Activated naive CD8-positive, alpha-beta T cell treated with anti-CD3 and anti-CD28 coated beads, Interleukin-2, amount 50 U/mL, for 16 hours (primary cell): Measurements from ENCODE around the gene RAF1.
"Not testable (repeated sequence)": the region's sequence is repeated elsewhere in the genome, so short reads cannot be mapped to it uniquely, and the experiment has no call there.

ENCODE experiments used
- DNase-seq: peaks from one replicate; pipeline ENCODE4 v3.0.0-alpha.2; 2020; ENCODE audit warnings: low read depth, low spot score

RAF1 gene

GRCh38 chr3:12640853-12641252 lies 23.1 kb downstream of the RAF1 start:
- not testable (repeated sequence) for DNase-seq

DNA sequence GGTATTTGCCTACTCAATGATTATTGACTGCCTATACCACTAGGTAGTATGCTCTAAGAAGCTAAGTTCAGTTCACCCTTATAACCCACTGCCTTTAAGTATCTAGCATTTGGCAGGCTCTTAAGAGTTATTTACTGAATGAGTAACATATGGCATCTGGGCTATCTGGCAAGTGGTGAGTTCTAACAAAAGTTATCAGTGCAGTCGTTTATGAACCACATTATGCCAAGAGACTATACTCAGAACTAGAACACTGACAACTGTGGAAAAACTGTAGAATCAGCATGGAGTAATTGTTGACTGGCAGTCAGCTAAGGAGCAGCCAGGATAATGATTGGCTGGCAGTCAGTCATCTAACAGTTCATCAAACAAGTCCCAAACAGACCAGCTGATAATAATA lies 25.8 kb downstream of the RAF1 start:
- DNase-seq = no peak

DNA sequence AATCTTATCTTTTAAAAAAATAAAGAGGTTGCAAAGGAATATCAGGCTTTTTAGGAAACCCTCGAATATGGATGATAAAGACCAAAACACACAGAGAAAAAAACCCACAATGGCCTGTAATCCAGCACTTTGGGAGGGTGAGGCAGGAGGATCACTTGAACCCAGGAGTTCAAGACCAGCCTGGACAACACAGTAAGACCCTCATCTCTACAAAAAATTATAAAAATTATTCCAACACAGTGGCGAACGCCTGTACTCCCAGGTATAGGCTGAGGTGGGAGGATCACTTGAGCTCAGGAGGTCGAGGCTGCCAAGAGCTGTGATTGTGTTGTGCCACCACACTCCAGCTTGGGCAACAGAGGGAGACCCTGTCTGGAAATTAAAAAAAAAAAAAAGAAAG lies 30.8 kb downstream of the RAF1 start:
- no peak for DNase-seq

GRCh38 chr3:12632523-12632922 lies 31.4 kb downstream of the RAF1 start:
- no peak for DNase-seq

DNA sequence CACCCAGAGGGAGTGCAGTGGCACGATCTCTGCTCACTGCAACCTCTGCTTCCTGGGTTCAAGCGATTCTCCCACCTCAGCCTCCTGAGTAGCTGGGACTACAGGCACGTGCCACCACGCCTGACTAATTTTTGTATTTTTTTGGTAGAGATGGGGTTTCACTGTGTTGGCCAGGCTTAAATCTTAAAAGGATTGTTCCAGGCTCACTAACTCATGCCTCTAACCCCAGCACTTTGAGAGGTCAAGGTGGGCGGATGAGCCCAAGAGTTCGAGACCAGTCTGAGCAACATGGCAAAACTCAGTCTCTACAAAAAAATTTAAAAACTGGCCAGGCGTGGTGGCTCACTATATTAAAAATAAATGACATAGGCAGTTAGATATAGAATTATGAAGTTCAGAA lies 33.1 kb downstream of the RAF1 start:
- DNase-seq = not testable (repeated sequence)

GRCh38 chr3:12630292-12630691 lies 33.6 kb downstream of the RAF1 start:
- no peak for DNase-seq

- DNase-seq = no peak
Measured at GRCh38 chr3:12629560-12629959, 34.4 kb downstream of the RAF1 start.

DNA sequence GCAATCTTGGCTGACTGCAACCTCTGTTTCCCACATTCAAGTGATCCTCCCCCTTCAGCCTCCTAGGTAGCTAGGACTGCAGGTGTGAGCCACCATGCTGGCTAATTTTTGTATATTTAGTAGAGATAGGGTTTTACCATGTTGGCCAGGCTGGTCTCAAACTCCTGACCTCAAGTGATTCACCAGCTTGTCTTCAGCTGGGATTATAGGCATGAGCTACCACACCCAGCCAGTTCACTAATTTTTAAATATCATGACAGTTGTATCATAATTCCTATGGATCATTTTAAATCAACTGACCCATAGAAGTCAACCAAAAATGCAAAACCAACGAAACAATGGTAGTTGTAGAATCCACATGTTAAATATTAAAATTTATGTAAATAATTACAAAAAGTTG lies 35.1 kb downstream of the RAF1 start:
- no peak for DNase-seq

DNA sequence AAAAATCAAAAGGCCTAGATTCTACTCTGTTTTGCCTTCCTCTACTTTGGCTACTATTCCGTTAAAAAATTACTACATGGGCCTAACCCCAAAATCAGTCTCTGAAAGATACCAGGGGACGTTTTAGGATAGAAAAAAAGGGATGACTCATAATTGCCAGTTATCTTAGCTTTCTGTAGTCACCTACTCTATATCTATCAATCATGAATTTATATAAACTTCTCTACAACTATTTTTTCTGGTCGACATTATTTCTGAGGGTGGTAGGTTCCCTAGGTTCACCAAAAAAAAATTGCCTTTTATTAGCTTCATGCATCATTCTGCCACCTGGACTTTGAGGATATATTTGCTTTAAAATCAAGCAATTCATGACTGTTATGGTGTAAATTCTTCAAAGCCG lies 36.5 kb downstream of the RAF1 start:
- no peak for DNase-seq

DNA sequence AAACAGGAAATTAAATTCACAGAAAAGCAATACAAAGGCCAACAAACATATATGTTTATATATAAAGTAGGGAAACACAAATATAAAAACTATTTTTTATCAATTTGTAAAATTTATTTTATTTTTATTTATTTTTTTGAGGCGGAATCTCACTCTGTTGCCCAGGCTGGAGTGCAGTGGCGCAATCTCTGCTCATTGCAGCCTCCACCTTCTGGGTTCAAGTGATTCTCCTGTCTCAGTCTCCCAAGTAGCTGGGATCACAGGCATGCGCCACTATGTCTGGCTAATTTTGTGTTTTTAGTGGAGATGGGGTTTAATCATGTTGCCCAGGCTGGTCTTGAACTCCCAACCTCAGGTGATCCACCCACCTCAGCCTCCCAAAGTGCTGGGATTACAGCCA lies 39.0 kb downstream of the RAF1 start:
- DNase-seq = not testable (repeated sequence)

- no peak for DNase-seq
Measured at GRCh38 chr3:12624056-12624455, 39.9 kb downstream of the RAF1 start.

- DNase-seq = no peak
Measured at GRCh38 chr3:12622335-12622734, 41.6 kb downstream of the RAF1 start.

- DNase-seq = no peak
Measured at GRCh38 chr3:12620729-12621128, 43.2 kb downstream of the RAF1 start.

DNA sequence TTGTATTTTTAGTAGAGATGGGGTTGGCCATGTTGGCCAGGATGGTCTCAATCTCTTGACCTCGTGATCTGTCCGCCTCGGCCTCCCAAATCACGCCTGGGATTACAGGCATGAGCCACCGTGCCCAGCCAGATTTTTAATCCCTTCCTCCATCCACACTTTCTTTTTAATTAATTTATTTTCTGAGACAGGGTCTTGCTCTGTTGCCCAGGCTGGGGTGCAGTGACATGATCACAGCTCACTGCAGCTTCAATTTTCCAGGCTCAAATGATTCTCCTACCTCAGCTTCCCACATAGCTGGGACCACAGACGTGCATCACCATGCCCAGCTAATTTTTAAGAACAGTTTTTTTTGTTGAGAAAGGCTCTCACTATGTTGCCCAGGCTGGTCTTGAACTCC lies 43.6 kb downstream of the RAF1 start:
- DNase-seq = no peak

- DNase-seq = no peak
Measured at GRCh38 chr3:12618426-12618825, 45.5 kb downstream of the RAF1 start.

DNA sequence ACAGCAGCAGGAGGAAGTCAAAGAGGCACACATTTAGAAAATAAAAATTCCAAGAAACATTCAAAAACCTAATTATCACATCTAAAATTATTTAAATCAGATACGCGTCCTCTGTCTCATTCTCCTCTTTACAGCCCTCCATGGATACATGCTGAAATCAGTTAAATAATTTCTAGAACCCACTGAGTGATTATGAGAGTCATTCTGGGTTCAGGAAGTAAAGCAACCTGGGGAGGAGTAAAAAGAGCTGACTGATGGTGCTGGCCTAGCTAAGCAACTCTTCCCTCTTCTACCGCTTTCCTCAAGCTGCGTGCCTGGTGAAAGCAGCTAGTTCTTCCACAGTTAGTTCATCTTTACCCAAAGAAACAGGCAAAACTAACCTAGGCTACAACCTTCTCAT lies 48.7 kb downstream of the RAF1 start:
- no peak for DNase-seq

DNA sequence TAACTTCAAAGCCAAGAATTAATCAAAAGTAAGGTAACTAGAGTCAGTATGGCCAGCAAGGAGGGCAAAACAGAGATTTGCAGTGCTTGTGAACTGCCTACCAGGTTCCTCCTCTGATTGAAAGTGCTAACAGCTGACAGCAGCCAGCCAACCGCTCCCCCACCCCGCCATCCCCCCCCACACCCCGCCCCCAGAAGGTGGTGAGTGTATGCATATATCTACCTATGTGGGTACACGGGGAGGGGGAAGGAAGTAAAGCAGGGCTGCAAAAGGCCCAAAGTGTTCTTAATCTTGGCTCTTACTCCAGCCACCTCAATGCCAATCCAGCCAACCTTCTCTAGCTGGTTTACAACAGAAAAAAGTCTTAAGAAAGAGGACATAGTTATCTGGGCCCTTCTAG lies 50.7 kb downstream of the RAF1 start:
- DNase-seq = no peak

DNA sequence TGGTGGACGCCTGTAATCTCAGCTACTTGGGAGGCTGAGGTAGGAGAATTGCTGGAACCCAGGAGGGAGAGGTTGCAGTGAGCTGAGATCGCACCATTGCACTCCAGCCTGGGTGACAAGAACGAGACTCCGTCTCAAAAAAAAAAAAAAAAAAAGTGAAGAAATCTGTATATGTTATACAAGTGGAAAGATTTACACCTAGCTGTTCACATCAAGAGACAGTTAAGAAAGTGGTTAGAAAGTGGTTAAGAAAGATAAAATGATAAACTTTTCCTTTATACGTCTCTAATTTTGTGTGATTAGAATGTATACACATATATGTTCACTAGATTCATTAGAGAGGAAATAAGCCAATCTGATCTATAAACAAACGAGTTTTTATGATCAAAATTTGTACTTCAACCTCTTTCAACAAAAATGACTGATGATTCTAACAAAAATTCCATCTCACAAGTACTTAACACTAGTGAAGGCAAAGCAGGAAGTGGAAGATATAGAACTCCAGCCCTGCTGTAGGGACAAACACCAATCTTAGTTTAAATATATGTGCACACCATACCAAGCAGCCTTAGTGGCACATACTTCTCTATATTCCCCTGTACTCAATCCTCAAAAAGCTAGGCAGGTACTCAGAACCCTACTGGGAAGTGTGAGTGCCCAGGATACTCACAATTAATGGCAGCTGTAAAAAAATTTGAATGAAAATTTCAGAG lies 51.2 kb downstream of the RAF1 start:
- DNase-seq = no peak

- no peak for DNase-seq
Measured at GRCh38 chr3:12611117-12611516, 52.8 kb downstream of the RAF1 start.

DNA sequence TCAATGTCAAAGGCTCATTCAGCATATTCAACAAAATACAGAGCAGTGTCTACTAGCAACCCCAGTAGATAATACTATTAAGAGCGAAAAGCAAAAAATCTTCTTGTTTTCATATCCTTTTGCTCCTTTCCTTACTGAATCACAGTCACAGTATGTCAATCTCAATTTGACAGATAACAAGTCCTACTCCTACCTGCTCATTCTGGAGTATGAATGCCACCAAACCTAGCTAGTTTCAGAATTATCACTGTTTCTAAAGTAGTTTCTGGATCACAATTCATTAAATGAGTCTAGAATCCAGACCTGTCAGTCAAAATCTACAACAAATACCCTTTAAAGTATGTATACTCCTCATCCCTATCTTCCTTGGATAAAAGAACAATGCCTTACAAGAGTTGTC lies 55.5 kb downstream of the RAF1 start:
- no peak for DNase-seq

DNA sequence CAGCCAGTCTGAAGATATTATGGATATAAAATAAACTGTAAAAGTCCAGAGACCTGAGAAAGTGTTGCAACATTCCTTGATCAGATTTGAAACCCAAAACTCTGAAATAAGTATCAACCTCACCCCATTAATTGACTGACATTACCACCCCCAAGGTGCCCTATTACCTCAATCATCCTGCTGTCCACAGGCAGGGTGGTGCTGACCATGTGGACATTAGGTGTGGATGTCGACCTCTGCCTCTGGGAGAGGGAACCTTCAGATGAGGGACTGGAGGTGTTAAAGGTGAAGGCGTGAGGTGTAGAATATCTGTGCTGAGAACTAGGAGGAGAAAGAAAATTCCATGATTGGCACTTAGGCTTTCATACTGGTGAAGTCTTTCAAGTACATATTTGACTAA lies 59.9 kb downstream of the RAF1 start:
- DNase-seq = no peak

GRCh38 chr3:12601072-12601471 lies 62.8 kb downstream of the RAF1 start:
- DNase-seq = no peak

GRCh38 chr3:12598890-12599289 lies 65.0 kb downstream of the RAF1 start:
- DNase-seq = no peak

- DNase-seq = no peak
Measured at GRCh38 chr3:12593473-12593872, 70.4 kb downstream of the RAF1 start.
